Measurements from ENCODE around the gene DNAH5. TPM values are rescaled to one million over a fixed set of nuclear protein-coding genes. Genes with fewer than 3 reads are reported as not detected.

The DNAH5 gene
- polyA plus RNA-seq, 3 donors = not detected

DNA sequence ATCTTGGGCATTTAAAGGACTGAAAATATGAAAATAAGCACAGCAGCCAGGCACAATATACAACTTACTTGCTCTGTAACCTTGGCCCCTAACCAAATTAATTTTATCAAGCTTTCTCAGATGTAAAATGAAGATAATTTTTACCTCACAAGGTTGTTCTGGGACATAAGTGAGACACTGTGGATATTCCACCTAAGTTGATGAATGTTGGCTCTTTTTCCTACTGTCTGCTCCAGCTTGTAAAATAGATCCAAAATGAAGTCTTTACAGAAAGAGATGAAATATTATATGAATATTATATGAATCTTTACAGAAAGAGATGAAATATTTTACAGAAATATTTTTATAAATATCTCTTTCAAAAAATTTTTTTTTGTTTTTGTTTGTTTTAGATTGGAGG lies 270.1 kb downstream of the DNAH5 start:
- TF ChIP-seq, protein P1, sequence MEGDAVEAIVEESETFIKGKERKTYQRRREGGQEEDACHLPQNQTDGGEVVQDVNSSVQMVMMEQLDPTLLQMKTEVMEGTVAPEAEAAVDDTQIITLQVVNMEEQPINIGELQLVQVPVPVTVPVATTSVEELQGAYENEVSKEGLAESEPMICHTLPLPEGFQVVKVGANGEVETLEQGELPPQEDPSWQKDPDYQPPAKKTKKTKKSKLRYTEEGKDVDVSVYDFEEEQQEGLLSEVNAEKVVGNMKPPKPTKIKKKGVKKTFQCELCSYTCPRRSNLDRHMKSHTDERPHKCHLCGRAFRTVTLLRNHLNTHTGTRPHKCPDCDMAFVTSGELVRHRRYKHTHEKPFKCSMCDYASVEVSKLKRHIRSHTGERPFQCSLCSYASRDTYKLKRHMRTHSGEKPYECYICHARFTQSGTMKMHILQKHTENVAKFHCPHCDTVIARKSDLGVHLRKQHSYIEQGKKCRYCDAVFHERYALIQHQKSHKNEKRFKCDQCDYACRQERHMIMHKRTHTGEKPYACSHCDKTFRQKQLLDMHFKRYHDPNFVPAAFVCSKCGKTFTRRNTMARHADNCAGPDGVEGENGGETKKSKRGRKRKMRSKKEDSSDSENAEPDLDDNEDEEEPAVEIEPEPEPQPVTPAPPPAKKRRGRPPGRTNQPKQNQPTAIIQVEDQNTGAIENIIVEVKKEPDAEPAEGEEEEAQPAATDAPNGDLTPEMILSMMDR (IDR thresholded peaks at IDR 0.05) = no peak
- intact Hi-C loops (cut with micrococcal nuclease) = no loop called here
- Histone ChIP-seq H2AFZ (ENCODE audit: insufficient read depth, low read depth, low read length, poor library complexity, severe bottlenecking) (no peak overlapping the region), H3K9me3 (replicated peaks in 1 of 2; ENCODE audit: control insufficient read depth in 1 of 2, insufficient read depth in 1 of 2, low read length in 2 of 2) (peaks cover 0 to 12% of the 10 kb centered on the region in 2 donors), H4K20me1 (ENCODE audit: insufficient read depth, low read length) (no peaks in the 10 kb centered on the region), H3K4me1 (ENCODE audit: control insufficient read depth in 1 of 2, insufficient read depth in 2 of 2, low read length in 2 of 2) (no peaks in the 10 kb centered on the region), H3K27me3 (ENCODE audit: control insufficient read depth in 2 of 2, insufficient read depth in 2 of 2, low read length in 2 of 2) (no peaks in the 10 kb centered on the region), H3K4me2 (replicated peaks; ENCODE audit: extremely low read depth, low read length, poor library complexity, severe bottlenecking) (no peak overlapping the region), H3K9ac (ENCODE audit: insufficient read depth, low read length, poor library complexity, severe bottlenecking) (no peak overlapping the region), H3K36me3 (replicated peaks in 1 of 2; ENCODE audit: control insufficient read depth in 1 of 2, insufficient read depth in 2 of 2, low read length in 2 of 2) (no peaks in the 10 kb centered on the region), H3K79me2 (ENCODE audit: insufficient read depth, low read length) (no peaks in the 10 kb centered on the region), H3K4me3 (replicated peaks in 1 of 3; ENCODE audit: low read depth in 2 of 3, low read length in 3 of 3) (no peak overlapping the region), H3K27ac (ENCODE audit: low read depth in 1 of 2, low read length in 2 of 2) (no peak overlapping the region)
- Mint-ChIP-seq H3K4me3 (no peak overlapping the region), H3K27ac (no peak overlapping the region), H3K27me3 (ENCODE audit: low read depth in 3 of 3) (peaks cover 0 to 2% (median 1%) of the 10 kb centered on the region in 3 donors), H3K36me3 (no peaks in the 10 kb centered on the region), H3K9me3 (peaks cover 0 to 9% (median 3%) of the 10 kb centered on the region in 7 donors), H3K4me1 (no peaks in the 10 kb centered on the region)
- DNase-seq = no peak

- no peaks in the 10 kb centered on the region for H4K20me1 ChIP-seq (ENCODE audit: insufficient read depth, low read length)
- H3K27me3 Mint-ChIP-seq (ENCODE audit: low read depth in 3 of 3) = peaks cover 0 to 2% (median 0%) of the 10 kb centered on the region in 3 donors
- no peaks in the 10 kb centered on the region for H3K36me3 Mint-ChIP-seq
- no CpG with 5 or more reads among the region's 3 CpGs for WGBS (ENCODE audit: insufficient coverage)
- H3K27me3 ChIP-seq (ENCODE audit: control insufficient read depth in 2 of 2, insufficient read depth in 2 of 2, low read length in 2 of 2) = no peaks in the 10 kb centered on the region
- H3K4me3 Mint-ChIP-seq = no peak overlapping the region
- H3K9me3 ChIP-seq (replicated peaks in 1 of 2; ENCODE audit: control insufficient read depth in 1 of 2, insufficient read depth in 1 of 2, low read length in 2 of 2) = peaks cover 0 to 12% of the 10 kb centered on the region in 2 donors
- no peak overlapping the region for H2AFZ ChIP-seq (ENCODE audit: insufficient read depth, low read depth, low read length, poor library complexity, severe bottlenecking)
- TF ChIP-seq, protein P1 (IDR thresholded peaks at IDR 0.05) = no peak
- no peak overlapping the region for H3K9ac ChIP-seq (ENCODE audit: insufficient read depth, low read length, poor library complexity, severe bottlenecking)
- no peaks in the 10 kb centered on the region for H3K36me3 ChIP-seq (replicated peaks in 1 of 2; ENCODE audit: control insufficient read depth in 1 of 2, insufficient read depth in 2 of 2, low read length in 2 of 2)
- H3K4me1 ChIP-seq (ENCODE audit: control insufficient read depth in 1 of 2, insufficient read depth in 2 of 2, low read length in 2 of 2) = no peaks in the 10 kb centered on the region
- no peak overlapping the region for H3K27ac ChIP-seq (ENCODE audit: low read depth in 1 of 2, low read length in 2 of 2)
- no peaks in the 10 kb centered on the region for H3K79me2 ChIP-seq (ENCODE audit: insufficient read depth, low read length)
- intact Hi-C loops (cut with micrococcal nuclease) = no loop called here
- H3K9me3 Mint-ChIP-seq = peaks cover 0 to 9% (median 3%) of the 10 kb centered on the region in 7 donors
- H3K27ac Mint-ChIP-seq = no peak overlapping the region
- H3K4me1 Mint-ChIP-seq = no peaks in the 10 kb centered on the region
- no peak overlapping the region for H3K4me2 ChIP-seq (replicated peaks; ENCODE audit: extremely low read depth, low read length, poor library complexity, severe bottlenecking)
- DNase-seq = no peak
- no peak overlapping the region for H3K4me3 ChIP-seq (replicated peaks in 1 of 3; ENCODE audit: low read depth in 2 of 3, low read length in 3 of 3)
Observed at GRCh38 chr5:13673511-13673910, 271.0 kb downstream of the DNAH5 start.
